GM13976 (cell line): ENCODE results near the gene PPFIA2.

ENCODE experiments used
- DNase-seq: peaks from one replicate; pipeline ENCODE4 v3.0.0; 2012; ENCODE audit warnings: low spot score
- in situ Hi-C: fragments of 300-500 bp; cut with MboI; formaldehyde crosslinking; loops from one replicate; pipeline ENCODE4 v1.12.0; 2022; ENCODE audit warnings: low sequenced_read_pairs, mixed read lengths, inconsistent platforms; ENCODE audit not compliant: unreplicated experiment
- TF ChIP-seq, protein P1 (sequence below): IDR thresholded peaks from 2 replicates; pipeline ENCODE4 v1.5.1; 2012; ENCODE audit warnings: borderline replicate concordance, mild to moderate bottlenecking; ENCODE audit not compliant: insufficient read depth; ENCODE audit errors: extremely low read depth, missing control alignments, control extremely low read depth

The PPFIA2 gene

DNA sequence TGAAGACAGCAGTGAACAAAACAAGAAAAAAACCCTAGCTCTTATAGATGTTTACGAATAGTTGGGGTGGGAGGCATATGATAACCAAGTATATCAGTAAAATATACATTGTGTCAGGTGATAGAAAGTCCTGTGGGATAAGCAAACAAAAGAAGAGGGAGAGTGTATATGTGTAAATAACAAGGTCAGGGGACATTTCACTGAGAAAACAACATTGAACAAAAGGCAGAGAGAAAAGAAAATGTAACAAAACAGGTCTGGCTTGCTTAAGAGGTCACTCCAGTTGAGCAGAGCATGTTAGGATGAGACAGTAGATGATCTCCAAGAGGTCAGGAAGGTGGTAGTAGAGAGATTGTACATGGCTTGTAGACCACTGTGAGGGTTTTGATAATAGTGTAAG, 377.2 kb downstream of the PPFIA2 start:
- in situ Hi-C loops, result no loop called here
- no peak for DNase-seq
- TF ChIP-seq, protein P1, sequence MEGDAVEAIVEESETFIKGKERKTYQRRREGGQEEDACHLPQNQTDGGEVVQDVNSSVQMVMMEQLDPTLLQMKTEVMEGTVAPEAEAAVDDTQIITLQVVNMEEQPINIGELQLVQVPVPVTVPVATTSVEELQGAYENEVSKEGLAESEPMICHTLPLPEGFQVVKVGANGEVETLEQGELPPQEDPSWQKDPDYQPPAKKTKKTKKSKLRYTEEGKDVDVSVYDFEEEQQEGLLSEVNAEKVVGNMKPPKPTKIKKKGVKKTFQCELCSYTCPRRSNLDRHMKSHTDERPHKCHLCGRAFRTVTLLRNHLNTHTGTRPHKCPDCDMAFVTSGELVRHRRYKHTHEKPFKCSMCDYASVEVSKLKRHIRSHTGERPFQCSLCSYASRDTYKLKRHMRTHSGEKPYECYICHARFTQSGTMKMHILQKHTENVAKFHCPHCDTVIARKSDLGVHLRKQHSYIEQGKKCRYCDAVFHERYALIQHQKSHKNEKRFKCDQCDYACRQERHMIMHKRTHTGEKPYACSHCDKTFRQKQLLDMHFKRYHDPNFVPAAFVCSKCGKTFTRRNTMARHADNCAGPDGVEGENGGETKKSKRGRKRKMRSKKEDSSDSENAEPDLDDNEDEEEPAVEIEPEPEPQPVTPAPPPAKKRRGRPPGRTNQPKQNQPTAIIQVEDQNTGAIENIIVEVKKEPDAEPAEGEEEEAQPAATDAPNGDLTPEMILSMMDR, result no peak

DNA sequence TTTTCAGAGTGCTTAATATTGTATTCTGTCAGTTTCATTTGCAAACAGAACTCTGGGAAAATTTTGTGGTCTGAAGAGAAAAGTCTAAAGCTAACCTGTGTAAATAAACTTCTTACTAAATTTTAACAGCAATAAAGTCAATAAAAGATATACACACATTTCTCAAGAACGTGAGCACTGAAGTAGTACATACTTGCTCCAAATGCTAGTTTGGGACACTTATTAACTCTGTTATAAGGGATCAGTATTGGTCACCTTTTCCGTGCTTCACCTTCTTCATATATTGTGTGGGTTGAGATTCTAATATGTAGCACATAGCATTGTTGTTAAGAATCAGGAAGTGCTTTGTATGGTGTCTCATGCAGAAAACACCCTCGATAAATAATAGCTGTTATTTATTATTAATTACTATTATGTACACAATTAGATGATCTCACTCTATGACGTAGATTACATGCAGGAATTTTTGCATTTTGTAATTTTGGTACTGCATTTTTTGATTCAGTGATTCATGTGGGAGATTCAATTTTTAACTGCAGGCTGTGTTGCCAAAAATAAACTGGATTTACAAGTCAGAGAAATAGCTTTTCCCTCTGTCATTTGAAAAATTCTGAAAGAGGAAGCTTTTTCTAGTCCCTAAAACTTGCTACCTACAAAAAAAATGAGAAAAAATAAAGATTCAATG, 380.4 kb downstream of the PPFIA2 start:
- in situ Hi-C loops, result no loop called here
- no peak for DNase-seq
- TF ChIP-seq, protein P1, result no peak

DNA sequence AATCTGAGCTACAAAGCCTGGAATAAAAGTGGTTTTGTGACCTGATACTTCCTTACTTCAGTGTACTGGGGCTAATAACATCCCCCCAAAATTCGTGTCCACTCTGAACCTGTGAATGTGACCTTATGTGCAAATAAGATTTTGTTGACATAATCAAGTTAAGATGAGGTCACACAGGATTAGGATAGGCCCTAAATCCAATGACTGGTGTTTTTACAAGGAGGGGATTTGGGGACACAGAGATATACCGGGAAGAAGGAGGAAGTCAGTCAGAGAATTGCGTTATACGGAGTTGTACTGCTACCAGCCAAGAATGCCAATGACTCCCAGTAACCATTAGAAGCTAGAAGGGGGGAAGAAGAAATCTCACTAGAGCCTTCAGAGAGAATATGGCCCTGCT, 381.4 kb downstream of the PPFIA2 start:
- DNase-seq, result no peak
- in situ Hi-C loops, result no loop called here

DNA sequence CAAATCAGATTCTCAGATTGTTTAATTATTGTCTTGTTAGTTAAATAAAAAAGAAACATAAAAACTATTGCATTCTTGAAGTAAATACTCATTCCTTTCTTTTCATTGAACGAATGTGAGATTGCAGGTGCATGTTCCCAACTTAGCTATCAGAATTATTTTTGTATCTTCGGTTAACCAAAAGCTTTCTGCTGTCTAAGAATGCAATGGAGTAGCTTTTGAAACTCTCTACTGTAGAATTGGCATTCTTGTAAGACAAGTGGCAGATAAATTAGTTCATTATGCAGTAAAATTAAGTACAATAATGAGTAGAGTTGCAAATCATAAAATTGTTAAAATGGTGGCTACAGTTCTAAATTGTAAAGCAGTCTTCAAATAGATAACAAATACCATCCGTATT, 383.2 kb downstream of the PPFIA2 start:
- TF ChIP-seq, protein P1, result no peak
- DNase-seq, result no peak
- in situ Hi-C loops, result no loop called here

More for the DNA sequence above, 381.4 kb downstream of the PPFIA2 start:
- TF ChIP-seq, protein P1, result no peak

DNA sequence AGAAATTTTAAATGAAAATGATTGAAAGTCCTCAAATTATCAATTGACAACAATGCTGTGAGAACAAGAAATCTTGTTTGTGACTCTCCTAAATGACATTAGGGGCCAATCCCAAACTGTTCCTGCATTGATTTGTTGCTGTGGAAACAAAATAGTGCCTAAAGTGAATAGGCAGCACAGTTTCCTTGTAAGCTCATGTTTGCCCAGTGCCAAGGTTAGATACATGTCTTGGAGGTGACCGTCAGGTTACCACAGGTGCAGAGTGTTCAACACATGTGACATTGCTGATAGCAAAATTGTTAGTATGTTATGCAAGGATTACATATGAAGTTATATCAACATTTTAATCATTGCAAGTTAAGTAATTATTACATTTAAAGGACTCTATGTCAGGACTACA, 388.7 kb downstream of the PPFIA2 start:
- in situ Hi-C loops, result no loop called here
- no peak for DNase-seq
- TF ChIP-seq, protein P1, result no peak

DNA sequence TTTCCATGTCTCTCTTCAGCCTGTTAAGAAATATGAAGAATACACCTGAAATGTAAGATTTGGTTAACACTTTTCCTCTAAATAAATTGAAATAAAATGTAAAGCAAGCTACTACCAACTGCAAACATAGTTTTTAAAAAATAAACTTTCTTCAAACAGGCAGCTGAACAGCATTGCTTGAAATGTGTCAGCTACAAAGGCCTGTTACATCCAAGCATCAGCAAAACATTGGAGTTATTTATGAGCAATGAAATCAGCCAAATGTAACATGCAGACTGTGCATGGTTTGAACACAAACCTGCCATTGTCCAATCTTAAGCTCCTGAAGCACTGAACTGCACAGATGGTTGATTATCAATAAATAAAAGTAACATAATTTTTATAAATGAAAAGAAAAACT, 390.0 kb downstream of the PPFIA2 start:
- DNase-seq, result no peak
- in situ Hi-C loops, result no loop called here
- TF ChIP-seq, protein P1, result no peak
